ENCODE measurements around the gene ALDH3A2. TPM values are rescaled to one million over a fixed set of nuclear protein-coding genes. Genes with fewer than 3 reads are reported as not detected.

ALDH3A2 gene
- total RNA-seq, 2 donors from 2014 or later = 26.9 to 60.1 TPM

DNA sequence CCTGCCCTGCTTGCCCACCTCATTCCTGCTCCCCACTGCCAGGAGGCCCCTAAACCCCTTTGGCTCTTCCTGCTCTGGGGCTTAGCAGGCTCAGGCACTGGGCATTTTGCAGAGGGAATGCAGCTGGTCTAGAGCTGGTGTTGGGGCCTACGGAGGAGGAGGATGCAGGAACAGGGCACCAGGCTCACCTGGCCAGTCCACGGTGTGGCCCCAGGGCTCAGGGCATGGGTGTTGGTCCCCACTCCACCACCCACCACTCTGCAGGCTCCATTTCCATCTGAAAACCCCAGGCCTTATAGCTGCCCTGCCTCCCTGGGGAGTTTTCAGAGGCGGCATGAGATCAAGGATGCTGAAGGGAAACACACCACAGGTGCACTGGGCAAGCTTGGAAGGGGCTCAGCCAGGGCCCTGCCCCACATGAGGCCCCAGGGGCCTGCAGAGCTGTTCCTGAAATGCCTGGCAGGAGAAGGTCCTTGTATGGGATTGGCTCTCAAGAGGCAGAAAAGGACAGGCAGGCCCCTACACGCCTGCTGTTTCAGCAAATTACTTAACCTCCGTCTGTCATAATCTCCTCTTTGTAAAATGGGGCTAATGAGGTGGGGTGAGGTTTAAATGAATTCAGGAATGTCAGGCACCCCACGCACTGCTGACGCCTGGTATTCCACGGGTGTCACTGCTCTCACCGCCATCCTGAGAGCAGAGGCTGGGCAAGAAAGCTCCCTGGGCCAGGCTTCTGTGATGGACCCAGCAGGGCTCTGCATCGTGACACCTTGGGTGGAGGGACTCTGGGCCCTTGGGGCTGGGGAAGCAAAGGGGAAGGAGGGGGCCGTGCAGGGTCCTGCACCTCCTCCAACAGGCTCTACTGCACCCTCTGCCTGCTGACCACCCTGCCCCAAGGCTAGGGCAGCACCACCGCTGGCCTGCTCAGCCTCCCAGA, 58.5 kb downstream of the ALDH3A2 start:
- Mint-ChIP-seq H3K36me3 (ENCODE audit: low read depth) (no peaks in the 10 kb centered on the region), H3K27me3 (ENCODE audit: insufficient read depth) (no peaks in the 10 kb centered on the region), H3K9me3 (no peaks in the 10 kb centered on the region), H3K27ac (no peak overlapping the region), H3K4me1 (peaks cover 16% of the 10 kb centered on the region), H3K4me3 (no peak overlapping the region)
- no peak overlapping the region for H3K9ac ChIP-seq (ENCODE audit: extremely low read depth, low read length, poor library complexity, severe bottlenecking)
- H3K4me1 ChIP-seq (ENCODE audit: control insufficient read depth, insufficient read depth, low read length) = peaks cover 8% of the 10 kb centered on the region
- no peaks in the 10 kb centered on the region for H3K27me3 ChIP-seq (ENCODE audit: control insufficient read depth, insufficient read depth, low read length, poor library complexity, severe bottlenecking)
- no peaks in the 10 kb centered on the region for H3K36me3 ChIP-seq (ENCODE audit: control insufficient read depth, insufficient read depth, low read length)
- no peak overlapping the region for H3K27ac ChIP-seq (ENCODE audit: low read depth, low read length)
- TF ChIP-seq, protein P1, sequence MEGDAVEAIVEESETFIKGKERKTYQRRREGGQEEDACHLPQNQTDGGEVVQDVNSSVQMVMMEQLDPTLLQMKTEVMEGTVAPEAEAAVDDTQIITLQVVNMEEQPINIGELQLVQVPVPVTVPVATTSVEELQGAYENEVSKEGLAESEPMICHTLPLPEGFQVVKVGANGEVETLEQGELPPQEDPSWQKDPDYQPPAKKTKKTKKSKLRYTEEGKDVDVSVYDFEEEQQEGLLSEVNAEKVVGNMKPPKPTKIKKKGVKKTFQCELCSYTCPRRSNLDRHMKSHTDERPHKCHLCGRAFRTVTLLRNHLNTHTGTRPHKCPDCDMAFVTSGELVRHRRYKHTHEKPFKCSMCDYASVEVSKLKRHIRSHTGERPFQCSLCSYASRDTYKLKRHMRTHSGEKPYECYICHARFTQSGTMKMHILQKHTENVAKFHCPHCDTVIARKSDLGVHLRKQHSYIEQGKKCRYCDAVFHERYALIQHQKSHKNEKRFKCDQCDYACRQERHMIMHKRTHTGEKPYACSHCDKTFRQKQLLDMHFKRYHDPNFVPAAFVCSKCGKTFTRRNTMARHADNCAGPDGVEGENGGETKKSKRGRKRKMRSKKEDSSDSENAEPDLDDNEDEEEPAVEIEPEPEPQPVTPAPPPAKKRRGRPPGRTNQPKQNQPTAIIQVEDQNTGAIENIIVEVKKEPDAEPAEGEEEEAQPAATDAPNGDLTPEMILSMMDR (conservative IDR thresholded peaks at IDR 0.05) = no peak
- 88% methylated on average over 4 to 11 of the region's 12 CpGs for WGBS, 2 experiments (ENCODE audit: insufficient coverage in 1 of 2, insufficient read length in 1 of 2)
- peak; percentile 67 for DNase-seq
- H3K9me3 ChIP-seq (ENCODE audit: control insufficient read depth, low read length) = no peaks in the 10 kb centered on the region
- H3K4me3 ChIP-seq (ENCODE audit: low read length) = no peak overlapping the region

DNA sequence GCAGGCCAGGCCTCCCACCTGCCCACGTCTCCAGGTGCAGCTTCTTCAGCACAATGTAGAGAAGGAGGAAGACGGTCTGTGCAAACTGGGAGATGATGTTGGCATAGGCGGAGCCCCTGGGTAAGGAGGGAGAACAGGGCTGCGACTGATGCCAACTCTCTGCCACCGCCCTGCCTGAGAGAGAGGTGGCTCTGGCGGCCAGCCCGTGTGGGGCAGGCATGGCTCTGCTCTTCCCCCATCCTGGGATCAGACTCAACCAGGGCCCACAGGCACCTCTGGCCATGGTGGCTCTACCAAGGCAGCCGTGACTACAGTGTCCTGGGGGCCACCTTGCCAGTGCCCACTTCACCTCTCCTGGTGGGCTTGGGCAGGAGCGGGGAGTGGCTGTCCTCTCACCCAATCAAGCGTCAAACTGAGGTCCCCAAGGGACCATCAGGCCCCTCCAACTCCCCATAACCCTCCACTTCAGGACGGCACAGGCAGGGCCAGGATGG, 59.2 kb downstream of the ALDH3A2 start:
- Histone ChIP-seq H3K36me3 (ENCODE audit: control insufficient read depth, insufficient read depth, low read length) (no peaks in the 10 kb centered on the region), H3K9me3 (ENCODE audit: control insufficient read depth, low read length) (no peaks in the 10 kb centered on the region), H3K4me1 (ENCODE audit: control insufficient read depth, insufficient read depth, low read length) (peaks cover 8% of the 10 kb centered on the region), H3K9ac (ENCODE audit: extremely low read depth, low read length, poor library complexity, severe bottlenecking) (no peak overlapping the region), H3K4me3 (ENCODE audit: low read length) (no peak overlapping the region), H3K27ac (ENCODE audit: low read depth, low read length) (no peak overlapping the region), H3K27me3 (ENCODE audit: control insufficient read depth, insufficient read depth, low read length, poor library complexity, severe bottlenecking) (no peaks in the 10 kb centered on the region)
- TF ChIP-seq, protein P1 (conservative IDR thresholded peaks at IDR 0.05) = no peak
- H3K36me3 Mint-ChIP-seq (ENCODE audit: low read depth) = no peaks in the 10 kb centered on the region
- DNase-seq = peak; percentile 42
- no peaks in the 10 kb centered on the region for H3K27me3 Mint-ChIP-seq (ENCODE audit: insufficient read depth)
- H3K9me3 Mint-ChIP-seq = no peaks in the 10 kb centered on the region
- WGBS, 2 experiments (ENCODE audit: insufficient coverage in 1 of 2, insufficient read length in 1 of 2) = 92 to 94% methylated on average over 5 to 11 of the region's 11 CpGs
- no peak overlapping the region for H3K27ac Mint-ChIP-seq
- peaks cover 16% of the 10 kb centered on the region for H3K4me1 Mint-ChIP-seq
- no peak overlapping the region for H3K4me3 Mint-ChIP-seq

GRCh38 chr17:19708431-19709175, 60.1 kb downstream of the ALDH3A2 start:
- H3K9me3 Mint-ChIP-seq = no peaks in the 10 kb centered on the region
- peak; percentile 35 for DNase-seq
- H3K4me3 Mint-ChIP-seq = no peak overlapping the region
- Histone ChIP-seq H3K27ac (ENCODE audit: low read depth, low read length) (no peak overlapping the region), H3K4me3 (ENCODE audit: low read length) (no peak overlapping the region), H3K36me3 (ENCODE audit: control insufficient read depth, insufficient read depth, low read length) (no peaks in the 10 kb centered on the region), H3K27me3 (ENCODE audit: control insufficient read depth, insufficient read depth, low read length, poor library complexity, severe bottlenecking) (no peaks in the 10 kb centered on the region), H3K9ac (ENCODE audit: extremely low read depth, low read length, poor library complexity, severe bottlenecking) (no peak overlapping the region), H3K4me1 (ENCODE audit: control insufficient read depth, insufficient read depth, low read length) (peaks cover 8% of the 10 kb centered on the region), H3K9me3 (ENCODE audit: control insufficient read depth, low read length) (no peaks in the 10 kb centered on the region)
- no peak overlapping the region for H3K27ac Mint-ChIP-seq
- no peaks in the 10 kb centered on the region for H3K36me3 Mint-ChIP-seq (ENCODE audit: low read depth)
- TF ChIP-seq, protein P1 (conservative IDR thresholded peaks at IDR 0.05) = no peak
- no peaks in the 10 kb centered on the region for H3K27me3 Mint-ChIP-seq (ENCODE audit: insufficient read depth)
- 86 to 97% methylated on average over 2 to 6 of the region's 6 CpGs for WGBS, 2 experiments (ENCODE audit: insufficient coverage in 1 of 2, insufficient read length in 1 of 2)
- H3K4me1 Mint-ChIP-seq = peaks cover 14% of the 10 kb centered on the region
